PC-3 (cell line): Measurements from ENCODE around the gene DISP3. TPM values are rescaled to one million over a fixed set of nuclear protein-coding genes. Genes with fewer than 3 reads are reported as not detected.

Experiments used
- ATAC-seq: fragments of 200-7000 bp; cut with Tn5 transposase; 2 replicates; pipeline ENCODE4 v1.9.1; 2020; ENCODE audit warnings: mild to moderate bottlenecking, moderate library complexity
- BruUV-seq: library from RNA; stranded (reverse); fragments of 400-500 nt; replicated peaks from 2 replicates; lab custom pipeline; 2021; lab: Mats Ljungman, UMichigan
- CTCF ChIA-PET: fragments of 300-600 bp; sonication (Branson Sonifier 250); formaldehyde crosslinking; loops from one replicate; lab custom pipeline; 2022; ENCODE audit warnings: antibody characterized with exemption; lab: Charles Lee
- POLR2A ChIA-PET: fragments of 300-600 bp; sonication (Branson Sonifier 250); formaldehyde crosslinking; loops from one replicate; lab custom pipeline; 2022; ENCODE audit warnings: antibody characterized with exemption; ENCODE audit not compliant: unreplicated experiment; lab: Charles Lee
- DNase-seq: peaks from one replicate; pipeline ENCODE4 v3.0.0-alpha.2; 2015
- H2AFZ ChIP-seq: fragments of 300-600 bp; sonication (generic); 2 replicates; pipeline ENCODE4 v1.6.0; 2016; ENCODE audit warnings: antibody characterized with exemption, low read length
- H3F3A ChIP-seq: fragments of 300-600 bp; sonication (generic); one replicate; pipeline ENCODE4 v1.6.0; 2017; ENCODE audit warnings: antibody characterized with exemption, low read length, control low read depth, mild to moderate bottlenecking; ENCODE audit not compliant: unreplicated experiment
- H3K27ac ChIP-seq: fragments of 300-600 bp; sonication (generic); 2 replicates; pipeline ENCODE4 v1.5.1; 2016; ENCODE audit warnings: mild to moderate bottlenecking, low read length
- H3K27me3 ChIP-seq: fragments of 300-600 bp; sonication (generic); 2 replicates; pipeline ENCODE4 v1.6.1; 2016; ENCODE audit warnings: low read length, mixed read lengths
- H3K36me3 ChIP-seq: fragments of 300-600 bp; sonication (generic); 2 replicates; pipeline ENCODE4 v1.6.1; 2016; ENCODE audit warnings: low read depth, mixed run types, low read length, mixed read lengths
- H3K4me1 ChIP-seq: fragments of 300-600 bp; sonication (generic); 2 replicates; pipeline ENCODE4 v1.5.1; 2016; ENCODE audit warnings: low read length; ENCODE audit not compliant: insufficient read depth
- H3K4me2 ChIP-seq: fragments of 300-600 bp; sonication (generic); 2 replicates; pipeline ENCODE4 v1.6.0; 2016; ENCODE audit warnings: low read length
- H3K4me3 ChIP-seq: fragments of 300-600 bp; sonication (generic); 2 replicates; pipeline ENCODE4 v1.5.1; 2016; ENCODE audit warnings: mild to moderate bottlenecking, low read length, mixed read lengths
- H3K79me2 ChIP-seq: fragments of 300-600 bp; sonication (generic); 2 replicates; pipeline ENCODE4 v1.6.1; 2017; ENCODE audit warnings: low read length, mixed read lengths
- H3K9ac ChIP-seq: fragments of 300-600 bp; sonication (generic); 2 replicates; pipeline ENCODE4 v1.6.0; 2016; ENCODE audit warnings: mild to moderate bottlenecking, low read length
- H3K9me2 ChIP-seq: fragments of 300-600 bp; sonication (generic); replicated peaks from 2 replicates; pipeline ENCODE4 v1.6.1; 2016; ENCODE audit warnings: mixed run types, low read length, mixed read lengths
- H3K9me3 ChIP-seq: fragments of 300-600 bp; sonication (generic); 2 replicates; pipeline ENCODE4 v1.6.1; 2016; ENCODE audit warnings: low read length, mixed read lengths
- H4K20me1 ChIP-seq: fragments of 300-600 bp; sonication (generic); 2 replicates; pipeline ENCODE4 v1.6.1; 2016; ENCODE audit warnings: low read length, mixed read lengths
- CTCF ChIP-seq: fragments of 300-600 bp; sonication (generic); conservative IDR thresholded peaks from 2 replicates; pipeline ENCODE4 v1.5.1; 2017; ENCODE audit warnings: antibody characterized with exemption, low read depth, mild to moderate bottlenecking, low read length
- EZH2 ChIP-seq: fragments of 300-600 bp; sonication (generic); IDR thresholded peaks from one replicate; pipeline ENCODE4 v1.6.1; 2017; ENCODE audit warnings: antibody characterized with exemption, mild to moderate bottlenecking, low read length; ENCODE audit not compliant: unreplicated experiment
- EZH2phosphoT487 ChIP-seq: fragments of 300-600 bp; sonication (generic); IDR thresholded peaks from 2 replicates; pipeline ENCODE4 v1.6.1; 2018; ENCODE audit warnings: mild to moderate bottlenecking, antibody characterized with exemption, low read length, borderline replicate concordance
- intact Hi-C: fragments of 100-400 bp; cut with micrococcal nuclease; formaldehyde crosslinking; loops from 2 replicates; pipeline ENCODE4 v1.9.0; 2023
- total RNA-seq: library from RNA; depleted of rRNA; stranded (reverse); fragments of >200 nt; gene quantifications from 2 replicates; pipeline ENCODE4 v1.2.3, GENCODE V29; 2014

The DISP3 gene
- total RNA-seq, 1 experiment from 2014 or later, result 0.40 TPM

DNA sequence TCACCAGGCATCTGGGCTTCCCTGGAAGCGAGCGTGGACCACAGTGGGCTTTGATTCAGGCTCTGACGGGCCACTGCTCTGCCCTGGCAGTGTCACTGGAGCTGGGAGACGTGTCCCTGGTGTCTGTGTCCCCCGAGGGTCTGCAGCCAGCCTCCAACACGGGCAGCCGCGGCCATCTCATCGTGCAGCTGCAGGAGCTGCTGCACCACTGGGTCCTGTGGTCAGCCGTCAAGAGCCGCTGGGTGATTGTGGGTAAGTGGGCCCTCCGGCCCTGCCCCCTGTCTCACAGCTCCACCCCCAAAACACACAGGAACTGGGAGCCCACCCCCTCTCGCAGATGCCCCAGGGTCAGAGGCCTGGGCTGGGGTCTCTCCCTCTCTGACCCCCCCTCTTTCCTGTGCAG is 40.7 kb downstream of the DISP3 start:
- CTCF ChIA-PET, result no interaction called here

DNA sequence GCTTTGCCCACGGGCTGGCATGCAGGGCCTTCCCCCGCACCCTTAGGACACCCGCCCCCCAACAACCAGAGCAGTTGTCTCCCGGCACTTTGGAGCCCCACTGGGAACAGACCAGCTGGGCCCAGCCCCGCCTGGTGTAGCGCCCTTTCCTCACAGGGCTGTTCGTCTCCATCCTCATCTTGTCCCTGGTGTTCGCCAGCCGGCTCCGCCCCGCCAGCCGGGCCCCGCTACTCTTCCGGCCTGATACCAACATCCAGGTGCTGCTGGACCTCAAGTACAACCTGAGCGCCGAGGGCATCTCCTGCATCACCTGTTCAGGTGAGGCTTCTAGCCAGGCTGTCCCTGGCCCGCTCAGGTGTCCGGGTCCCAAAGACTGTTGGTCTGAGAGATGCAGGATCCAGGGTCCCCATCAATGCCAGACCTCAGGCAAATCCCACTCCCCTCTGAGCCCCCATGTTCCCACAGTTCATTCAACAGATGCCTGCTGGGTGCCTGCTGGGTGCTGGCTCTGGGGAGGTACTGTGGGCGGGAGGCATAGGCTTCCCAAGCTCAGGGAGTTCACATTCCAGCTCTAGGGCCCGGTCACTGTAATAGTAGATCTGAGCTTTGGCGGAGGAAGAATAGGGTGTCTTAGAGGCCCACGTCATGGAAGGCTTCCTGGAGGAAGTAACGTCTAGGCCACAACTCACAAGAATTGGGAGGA is 41.7 kb downstream of the DISP3 start:
- DNase-seq (no peak), ATAC-seq (no peak)
- Histone ChIP-seq H3K9ac (no peak overlapping the region), H3K4me1 (no peaks in the 10 kb centered on the region), H3K9me2 (no peaks in the 10 kb centered on the region), H3K9me3 (no peaks in the 10 kb centered on the region), H3K4me3 (no peak overlapping the region), H3K36me3 (no peaks in the 10 kb centered on the region), H3K27ac (no peak overlapping the region), H3K4me2 (no peak overlapping the region), H4K20me1 (no peaks in the 10 kb centered on the region), H3F3A (no peaks in the 10 kb centered on the region), H2AFZ (no peak overlapping the region), H3K27me3 (no peaks in the 10 kb centered on the region), H3K79me2 (no peaks in the 10 kb centered on the region)
- ChIA-PET CTCF (no interaction called here), POLR2A (no interaction called here)
- intact Hi-C loops, result no loop called here
- no peak for TF ChIP-seq EZH2phosphoT487
- no peak for TF ChIP-seq EZH2
- TF ChIP-seq CTCF, result no peak
- no TSS peak for BruUV-seq

More for the DNA sequence above, 40.7 kb downstream of the DISP3 start:
- TF ChIP-seq CTCF (no peak), EZH2 (no peak), EZH2phosphoT487 (no peak)
- H3K9me2 ChIP-seq, result no peaks in the 10 kb centered on the region
- intact Hi-C loops, result no loop called here
- no peak overlapping the region for H3K9ac ChIP-seq
- H3K4me1 ChIP-seq, result no peaks in the 10 kb centered on the region
- ATAC-seq (no peak), DNase-seq (no peak)
- POLR2A ChIA-PET, result no interaction called here
- H3K4me2 ChIP-seq, result no peak overlapping the region
- no peak overlapping the region for H2AFZ ChIP-seq
- H4K20me1 ChIP-seq, result no peaks in the 10 kb centered on the region
- no peaks in the 10 kb centered on the region for H3K27me3 ChIP-seq
- no peaks in the 10 kb centered on the region for H3K36me3 ChIP-seq
- no peak overlapping the region for H3K4me3 ChIP-seq
- BruUV-seq, result no TSS peak
- H3K79me2 ChIP-seq, result no peaks in the 10 kb centered on the region
- H3K27ac ChIP-seq, result no peak overlapping the region
- H3K9me3 ChIP-seq, result no peaks in the 10 kb centered on the region
- no peaks in the 10 kb centered on the region for H3F3A ChIP-seq
